Mesendoderm (in vitro differentiated cells): ENCODE data around the gene TRPM3.
"Not testable (repeated sequence)": the region's sequence is repeated elsewhere in the genome, so short reads cannot be mapped to it uniquely, and the experiment has no call there.

Experiments
- DNase-seq: peaks from one replicate; pipeline ENCODE4 v3.0.0; 2013
- H2AK5ac ChIP-seq: 2 replicates; pipeline ENCODE4 v1.6.1; 2013; ENCODE audit warnings: low read length, inconsistent platforms
- H2BK120ac ChIP-seq: 2 replicates; pipeline ENCODE4 v1.6.1; 2013; ENCODE audit warnings: low read depth, mild to moderate bottlenecking, low read length, moderate library complexity, mixed read lengths
- H2BK15ac ChIP-seq: replicated peaks from 2 replicates; pipeline ENCODE4 v1.6.1; 2013; ENCODE audit warnings: low read depth, mild to moderate bottlenecking, moderate library complexity
- H2BK5ac ChIP-seq: 2 replicates; pipeline ENCODE4 v1.6.1; 2013; ENCODE audit warnings: low read length, inconsistent platforms
- H3K18ac ChIP-seq: 2 replicates; pipeline ENCODE4 v1.6.1; 2013; ENCODE audit warnings: mild to moderate bottlenecking, low read length, mixed read lengths
- H3K23ac ChIP-seq: one replicate; pipeline ENCODE4 v1.6.1; 2013; ENCODE audit warnings: low read length
- H3K27ac ChIP-seq: 2 replicates; pipeline ENCODE4 v1.5.1; 2013; ENCODE audit warnings: low read depth, mild to moderate bottlenecking, inconsistent platforms, low read length, moderate library complexity
- H3K27me3 ChIP-seq: 2 replicates; pipeline ENCODE4 v1.6.1; 2013; ENCODE audit warnings: low read length, control low read depth, mild to moderate bottlenecking, inconsistent platforms; ENCODE audit not compliant: insufficient read depth, poor library complexity
- H3K36me3 ChIP-seq: 2 replicates; pipeline ENCODE4 v1.6.1; 2013; ENCODE audit warnings: low read length, inconsistent platforms; ENCODE audit not compliant: control insufficient read depth, insufficient read depth
- H3K4ac ChIP-seq: one replicate; pipeline ENCODE4 v1.6.1; 2013; ENCODE audit warnings: low read depth, mild to moderate bottlenecking, low read length, moderate library complexity
- H3K4me1 ChIP-seq: 2 replicates; pipeline ENCODE4 v1.6.1; 2013; ENCODE audit warnings: low read depth, low read length, inconsistent platforms; ENCODE audit not compliant: control insufficient read depth
- H3K4me2 ChIP-seq: 2 replicates; pipeline ENCODE4 v1.6.1; 2013; ENCODE audit warnings: low read length
- H3K4me3 ChIP-seq: 2 replicates; pipeline ENCODE4 v1.5.1; 2013; ENCODE audit warnings: mild to moderate bottlenecking, low read length
- H3K56ac ChIP-seq: one replicate; pipeline ENCODE4 v1.6.1; 2013; ENCODE audit warnings: low read length
- H3K79me1 ChIP-seq: 2 replicates; pipeline ENCODE4 v1.6.1; 2013; ENCODE audit warnings: low read length, inconsistent platforms
- H3K79me2 ChIP-seq: 2 replicates; pipeline ENCODE4 v1.6.1; 2013; ENCODE audit warnings: mild to moderate bottlenecking, low read length; ENCODE audit not compliant: control insufficient read depth, insufficient read depth
- H3K9ac ChIP-seq: 2 replicates; pipeline ENCODE4 v1.6.1; 2013; ENCODE audit warnings: low read length, inconsistent platforms
- H4K5ac ChIP-seq: one replicate; pipeline ENCODE4 v1.6.1; 2013; ENCODE audit warnings: low read length
- H4K8ac ChIP-seq: one replicate; pipeline ENCODE4 v1.6.1; 2013; ENCODE audit warnings: low read depth, mild to moderate bottlenecking, control low read depth, low read length, moderate library complexity
- WGBS: extraction: QIAGEN DNeasy Blood & Tissue Kit; methylation state at CpG from one replicate; pipeline ENCODE4 v1.1.7; 2013; ENCODE audit warnings: low lambda C conversion rate, missing lambda C conversion rate; ENCODE audit not compliant: insufficient coverage; ENCODE audit errors: extremely low coverage; 5-methylcytosine and 5-hydroxymethylcytosine counted together

The TRPM3 gene

DNA sequence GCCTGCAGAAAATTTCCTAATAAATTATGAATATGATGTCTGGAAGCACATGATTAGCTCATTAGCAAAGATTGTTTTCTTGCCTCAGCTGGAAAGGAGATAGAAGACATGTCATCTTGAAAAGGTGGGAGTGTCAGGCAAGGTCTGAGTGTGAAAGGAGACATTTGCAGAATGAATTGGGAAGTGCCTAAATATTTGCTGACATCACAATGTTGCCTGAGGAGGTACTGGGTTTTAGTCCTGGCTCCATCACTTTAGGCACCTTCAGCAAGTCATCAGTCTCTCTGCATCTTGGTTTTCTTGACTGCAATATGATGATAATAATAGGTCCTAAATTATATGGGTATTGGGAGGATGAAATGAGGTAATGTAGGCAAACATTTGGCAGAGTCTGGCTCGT is 140.1 kb downstream of the TRPM3 start:
- Histone ChIP-seq H3K27ac (no peak overlapping the region), H4K5ac (no peak overlapping the region), H3K79me1 (no peaks in the 10 kb centered on the region), H2AK5ac (no peak overlapping the region), H3K4ac (no peak overlapping the region), H3K36me3 (no peaks in the 10 kb centered on the region), H3K9ac (no peak overlapping the region), H3K18ac (no peak overlapping the region), H3K56ac (no peak overlapping the region), H3K79me2 (no peaks in the 10 kb centered on the region), H2BK120ac (no peak overlapping the region), H3K4me2 (no peak overlapping the region), H2BK15ac (no peak overlapping the region), H3K23ac (no peak overlapping the region), H3K4me1 (no peaks in the 10 kb centered on the region), H4K8ac (no peak overlapping the region), H3K27me3 (no peaks in the 10 kb centered on the region), H3K4me3 (no peak overlapping the region), H2BK5ac (no peak overlapping the region)
- DNase-seq = no peak
- WGBS = no CpG with 5 or more reads among the region's 1 CpG

DNA sequence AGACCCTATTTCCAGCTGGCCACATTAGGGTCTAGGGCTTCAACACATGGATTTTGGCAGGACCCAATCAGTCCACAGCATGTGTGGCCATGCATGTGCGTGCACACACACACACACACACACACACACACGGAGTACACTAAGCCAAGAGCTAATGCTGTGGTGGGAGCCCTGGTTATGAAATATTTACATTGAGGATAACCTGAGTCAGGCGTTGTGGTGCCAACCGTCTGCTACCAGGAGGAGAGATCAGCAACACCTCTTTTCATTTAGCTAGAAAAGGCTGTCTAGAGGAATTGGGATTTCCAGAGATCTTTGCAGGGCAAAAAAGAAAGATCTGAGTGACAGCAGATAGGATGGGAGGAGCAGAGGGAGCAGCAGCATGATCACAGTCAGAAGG is 141.5 kb downstream of the TRPM3 start:
- H3K4me2 ChIP-seq = no peak overlapping the region
- WGBS = no CpG with 5 or more reads among the region's 4 CpGs

DNA sequence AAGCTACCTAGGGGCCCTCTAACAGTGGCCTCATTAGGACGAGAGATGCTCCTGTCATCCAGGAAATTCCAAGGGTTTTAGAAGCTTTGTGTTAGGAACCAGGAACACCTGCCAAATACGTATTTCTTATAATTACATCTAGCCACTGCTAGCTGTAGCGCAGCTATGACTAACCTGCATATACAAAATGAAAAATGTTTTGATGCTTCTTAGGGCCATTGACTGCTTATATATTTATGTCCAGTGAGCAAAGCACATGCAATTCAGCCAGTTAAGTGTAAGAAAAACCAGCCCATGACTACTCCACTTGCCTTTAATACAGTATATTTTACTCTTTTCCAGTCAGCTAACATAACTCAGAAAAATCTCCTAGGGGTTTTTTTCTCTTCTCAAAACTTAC is 143.3 kb downstream of the TRPM3 start:
- Histone ChIP-seq H3K4me3 (no peak overlapping the region), H3K79me2 (no peaks in the 10 kb centered on the region), H3K79me1 (no peaks in the 10 kb centered on the region), H3K9ac (no peak overlapping the region), H3K36me3 (no peaks in the 10 kb centered on the region), H3K4me1 (no peaks in the 10 kb centered on the region), H3K4ac (no peak overlapping the region), H3K23ac (no peak overlapping the region), H4K5ac (no peak overlapping the region), H2BK5ac (no peak overlapping the region), H3K27me3 (no peaks in the 10 kb centered on the region), H3K27ac (no peak overlapping the region), H2BK15ac (no peak overlapping the region), H3K4me2 (no peak overlapping the region), H2BK120ac (peak overlapping the region; percentile 6), H3K56ac (no peak overlapping the region), H4K8ac (no peak overlapping the region), H3K18ac (no peak overlapping the region), H2AK5ac (no peak overlapping the region)
- no CpG with 5 or more reads among the region's 3 CpGs for WGBS
- no peak for DNase-seq

More for the DNA sequence above, 141.5 kb downstream of the TRPM3 start:
- no peak overlapping the region for H3K9ac ChIP-seq
- no peaks in the 10 kb centered on the region for H3K36me3 ChIP-seq
- H2BK15ac ChIP-seq = no peak overlapping the region
- H3K4me1 ChIP-seq = no peaks in the 10 kb centered on the region
- H3K27ac ChIP-seq = no peak overlapping the region
- no peak overlapping the region for H3K4me3 ChIP-seq
- H3K23ac ChIP-seq = no peak overlapping the region
- no peaks in the 10 kb centered on the region for H3K79me1 ChIP-seq
- no peak overlapping the region for H3K18ac ChIP-seq
- no peak overlapping the region for H3K56ac ChIP-seq
- no peak for DNase-seq
- no peaks in the 10 kb centered on the region for H3K27me3 ChIP-seq
- no peak overlapping the region for H2AK5ac ChIP-seq
- H2BK120ac ChIP-seq = no peak overlapping the region
- no peak overlapping the region for H4K5ac ChIP-seq
- no peak overlapping the region for H2BK5ac ChIP-seq
- no peaks in the 10 kb centered on the region for H3K79me2 ChIP-seq
- no peak overlapping the region for H3K4ac ChIP-seq
- H4K8ac ChIP-seq = no peak overlapping the region

DNA sequence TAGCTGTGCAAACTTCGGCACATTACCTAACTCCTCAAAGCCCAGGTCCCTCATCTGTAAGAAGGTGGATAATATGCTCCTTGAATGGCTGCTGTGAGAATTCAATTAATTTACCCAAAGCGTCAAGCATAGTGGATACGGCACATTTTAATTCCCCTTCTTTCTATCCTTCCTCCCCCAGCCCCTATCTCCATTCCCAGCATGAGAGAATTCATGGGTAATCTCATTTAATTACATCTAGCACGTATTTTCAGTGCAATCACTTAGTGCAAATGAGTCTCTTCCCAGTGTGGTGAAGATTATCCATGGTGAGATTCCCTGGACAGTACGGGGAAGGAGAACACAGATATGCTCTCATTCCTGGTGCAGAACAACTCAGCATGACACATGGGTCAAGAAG is 145.6 kb downstream of the TRPM3 start:
- no peak overlapping the region for H3K4me2 ChIP-seq
- H3K79me1 ChIP-seq = no peaks in the 10 kb centered on the region
- no peaks in the 10 kb centered on the region for H3K27me3 ChIP-seq
- H3K9ac ChIP-seq = no peak overlapping the region
- H2BK15ac ChIP-seq = no peak overlapping the region
- no peak overlapping the region for H3K23ac ChIP-seq
- H4K8ac ChIP-seq = no peak overlapping the region
- no peak overlapping the region for H3K4ac ChIP-seq
- no peaks in the 10 kb centered on the region for H3K79me2 ChIP-seq
- no peak overlapping the region for H3K56ac ChIP-seq
- no peak overlapping the region for H2BK5ac ChIP-seq
- no peak overlapping the region for H3K18ac ChIP-seq
- H3K4me3 ChIP-seq = no peak overlapping the region
- H4K5ac ChIP-seq = no peak overlapping the region
- no peak overlapping the region for H2BK120ac ChIP-seq
- no peak overlapping the region for H3K27ac ChIP-seq
- H2AK5ac ChIP-seq = no peak overlapping the region
- no peaks in the 10 kb centered on the region for H3K4me1 ChIP-seq
- peak; percentile 65 for DNase-seq
- WGBS = no CpG with 5 or more reads among the region's 5 CpGs
- H3K36me3 ChIP-seq = no peaks in the 10 kb centered on the region

DNA sequence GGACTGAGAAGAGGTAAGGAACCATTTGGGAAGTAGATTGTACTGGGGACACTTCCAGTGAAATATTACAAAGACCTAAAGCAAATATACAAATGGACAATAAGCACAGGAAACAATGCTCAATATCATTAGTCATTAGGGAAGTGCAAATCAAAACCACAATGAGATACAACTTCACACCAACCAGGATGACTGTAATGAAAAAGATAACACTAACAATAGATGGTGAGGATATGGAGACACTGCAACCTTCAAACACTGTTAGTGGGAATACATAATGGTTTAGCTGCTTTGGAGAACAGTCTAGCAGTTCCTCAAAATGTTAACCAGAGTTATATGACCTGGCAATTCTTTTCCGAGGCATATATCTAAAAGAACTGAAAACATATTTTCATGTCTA is 149.7 kb downstream of the TRPM3 start:
- H2AK5ac ChIP-seq = no peak overlapping the region
- H4K8ac ChIP-seq = no peak overlapping the region
- H3K4me1 ChIP-seq = no peaks in the 10 kb centered on the region
- no peak overlapping the region for H3K27ac ChIP-seq
- H3K9ac ChIP-seq = no peak overlapping the region
- H3K4ac ChIP-seq = no peak overlapping the region
- no peaks in the 10 kb centered on the region for H3K79me1 ChIP-seq
- no peak overlapping the region for H3K56ac ChIP-seq
- no peak overlapping the region for H3K18ac ChIP-seq
- no CpG with 5 or more reads among the region's 1 CpG for WGBS
- H2BK15ac ChIP-seq = no peak overlapping the region
- H2BK5ac ChIP-seq = no peak overlapping the region
- H3K36me3 ChIP-seq = no peaks in the 10 kb centered on the region
- peak; percentile 12 for DNase-seq
- H4K5ac ChIP-seq = no peak overlapping the region
- no peak overlapping the region for H3K23ac ChIP-seq
- H2BK120ac ChIP-seq = no peak overlapping the region
- no peaks in the 10 kb centered on the region for H3K27me3 ChIP-seq
- H3K4me2 ChIP-seq = no peak overlapping the region
- H3K4me3 ChIP-seq = no peak overlapping the region
- H3K79me2 ChIP-seq = no peaks in the 10 kb centered on the region

DNA sequence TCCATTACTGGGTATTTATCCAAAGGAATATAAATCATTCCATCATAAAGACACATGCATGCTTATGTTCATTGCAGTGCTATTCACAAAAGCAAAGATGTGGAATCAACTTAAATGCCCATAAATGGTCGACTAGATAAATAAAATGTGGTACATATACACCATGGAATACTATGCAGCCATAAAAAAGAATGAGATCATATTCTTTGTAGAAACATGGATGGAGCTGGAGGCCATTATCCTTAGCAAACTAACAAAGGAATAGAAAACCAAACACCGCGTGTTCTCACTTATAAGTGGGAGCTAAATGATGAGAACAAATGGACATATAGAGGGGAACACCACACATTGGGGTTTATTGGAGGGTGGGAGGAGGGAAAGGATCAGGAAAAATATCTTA is 155.0 kb downstream of the TRPM3 start:
- not testable (repeated sequence) for H2BK120ac ChIP-seq, H2AK5ac ChIP-seq, H4K8ac ChIP-seq, H3K79me1 ChIP-seq, H3K56ac ChIP-seq, DNase-seq, H3K27me3 ChIP-seq, H4K5ac ChIP-seq, H2BK15ac ChIP-seq, H3K79me2 ChIP-seq, H3K4me2 ChIP-seq, H2BK5ac ChIP-seq, H3K4me3 ChIP-seq, H3K4me1 ChIP-seq, H3K18ac ChIP-seq, H3K9ac ChIP-seq, H3K4ac ChIP-seq, H3K36me3 ChIP-seq, H3K23ac ChIP-seq, H3K27ac ChIP-seq
- no CpG with 5 or more reads among the region's 3 CpGs for WGBS
